HCT116 (cell line): ENCODE data around the gene TCHP. TPM values are rescaled to one million over a fixed set of nuclear protein-coding genes. Genes with fewer than 3 reads are reported as not detected.

Experiments
- ATAC-seq: fragments of 200-7000 bp; cut with Tn5 transposase; 2 replicates; pipeline ENCODE4 v1.9.1; 2020; ENCODE audit warnings: mild to moderate bottlenecking, moderate library complexity
- BruUV-seq: library from RNA; stranded (reverse); fragments of 400-500 nt; replicated peaks from 2 replicates; lab custom pipeline; 2021; lab: Mats Ljungman, UMichigan
- CTCF ChIA-PET: fragments of 300-600 bp; sonication (Branson Sonifier 250); formaldehyde crosslinking; loops from one replicate; lab custom pipeline; 2021; ENCODE audit warnings: antibody characterized with exemption; lab: Charles Lee
- POLR2A ChIA-PET: fragments of 300-600, 350-600 bp; sonication (Branson Sonifier 250); formaldehyde crosslinking; loops from one replicate; lab custom pipeline; 2021; ENCODE audit warnings: antibody characterized with exemption; lab: Charles Lee
- RAD21 ChIA-PET, 2 experiments: fragments of 300-600 bp; sonication (Branson Sonifier 250); formaldehyde crosslinking; loops; one replicate each; lab custom pipeline; 2023; ENCODE audit warnings: low total read pairs in 2 of 2; ENCODE audit not compliant: uncharacterized antibody in 2 of 2, unreplicated experiment in 2 of 2, low non-redundant PET in 1 of 2; lab: Charles Lee
- DNase-seq: peaks from one replicate; pipeline ENCODE4 v3.0.0-alpha.2; 2010; ENCODE audit warnings: low read depth, low spot score
- H2AFZ ChIP-seq: fragments of 200-600 bp; shearing (Covaris generic), sonication (generic); 2 replicates; pipeline ENCODE4 v1.6.1; 2017; ENCODE audit warnings: low read depth, mixed run types, mixed read lengths, antibody characterized with exemption, low read length; ENCODE audit not compliant: poor library complexity, severe bottlenecking
- H3K27ac ChIP-seq: 2 replicates; pipeline ENCODE4 v1.5.1; 2012; ENCODE audit warnings: low read depth, low read length
- H3K27me3 ChIP-seq: fragments of 200-600 bp; sonication (generic); 2 replicates; pipeline ENCODE4 v1.6.1; 2016; ENCODE audit warnings: mixed run types, low read length, mixed read lengths; ENCODE audit not compliant: insufficient read depth
- H3K36me3 ChIP-seq, 2 experiments: fragments of 200-500 bp in 1 of 2; fragments of 200-600 bp in 1 of 2; sonication (Bioruptor generic) in 1 of 2; sonication (generic) in 1 of 2; 2 replicates each; pipeline versions ENCODE4 v1.5.1 to v1.6.1; 2014 to 2016; ENCODE audit warnings: low read length in 2 of 2, inconsistent platforms in 1 of 2, mixed read lengths in 1 of 2, mixed run types in 1 of 2; ENCODE audit not compliant: insufficient read depth in 2 of 2, control insufficient read depth in 1 of 2
- H3K4me1 ChIP-seq, 2 experiments: fragments of 200-600 bp in 1 of 2; sonication (generic) in 1 of 2; 2 replicates each; pipeline versions ENCODE4 v1.5.1 to v1.6.1; 2012 to 2017; ENCODE audit warnings: low read length in 2 of 2, inconsistent platforms in 1 of 2, mild to moderate bottlenecking in 1 of 2, mixed read lengths in 1 of 2, mixed run types in 1 of 2, moderate library complexity in 1 of 2; ENCODE audit not compliant: insufficient read depth in 2 of 2, control insufficient read depth in 1 of 2
- H3K4me2 ChIP-seq: fragments of 200-600 bp; sonication (generic); 2 replicates; pipeline ENCODE4 v1.6.1; 2017; ENCODE audit warnings: mixed run types, low read length, mixed read lengths
- H3K4me3 ChIP-seq, 2 experiments: fragments of 200-600 bp in 1 of 2; sonication (generic) in 1 of 2; replicated peaks in 1 of 2; 2 replicates each; pipeline ENCODE4 v1.5.1; 2011 to 2016; ENCODE audit warnings: low read length in 2 of 2, control low read depth in 1 of 2, low read depth in 1 of 2, mild to moderate bottlenecking in 1 of 2, mixed read lengths in 1 of 2, mixed run types in 1 of 2
- H3K79me2 ChIP-seq: fragments of 200-600 bp; sonication (generic); 2 replicates; pipeline ENCODE4 v1.6.1; 2017; ENCODE audit warnings: mild to moderate bottlenecking, mixed run types, low read length, moderate library complexity, mixed read lengths; ENCODE audit not compliant: insufficient read depth
- H3K9ac ChIP-seq: fragments of 200-600 bp; sonication (generic); 2 replicates; pipeline ENCODE4 v1.6.1; 2016; ENCODE audit warnings: low read length, mixed read lengths
- H3K9me2 ChIP-seq: fragments of 200-600 bp; sonication (generic), shearing (Covaris generic); 2 replicates; pipeline ENCODE4 v1.6.1; 2017; ENCODE audit warnings: mixed run types, mild to moderate bottlenecking, moderate library complexity; ENCODE audit not compliant: insufficient read depth
- H3K9me3 ChIP-seq, 2 experiments: fragments of 200-500 bp in 1 of 2; fragments of 200-600 bp in 1 of 2; sonication (Bioruptor generic) in 1 of 2; sonication (generic) in 1 of 2; 2 replicates each; pipeline ENCODE4 v1.6.1; 2014 to 2017; ENCODE audit warnings: low read length in 2 of 2, mixed read lengths in 2 of 2, inconsistent platforms in 1 of 2, low read depth in 1 of 2, mild to moderate bottlenecking in 1 of 2, mixed run types in 1 of 2, moderate library complexity in 1 of 2; ENCODE audit not compliant: control insufficient read depth in 1 of 2, insufficient read depth in 1 of 2
- H4K20me1 ChIP-seq: fragments of 200-600 bp; sonication (generic), shearing (Covaris generic); 2 replicates; pipeline ENCODE4 v1.6.1; 2017; ENCODE audit warnings: mixed run types, mild to moderate bottlenecking, moderate library complexity; ENCODE audit not compliant: insufficient read depth
- CBX3 ChIP-seq: IDR thresholded peaks from 2 replicates; pipeline ENCODE4 v1.6.1; 2012; ENCODE audit warnings: low read depth
- CEBPB ChIP-seq: IDR thresholded peaks from 2 replicates; pipeline ENCODE4 v1.6.1; 2012; ENCODE audit warnings: low read depth
- ELF1 ChIP-seq: IDR thresholded peaks from 2 replicates; pipeline ENCODE4 v1.6.1; 2012; ENCODE audit warnings: low read depth, borderline replicate concordance
- EZH2 ChIP-seq: fragments of 200-600 bp; sonication (generic); IDR thresholded peaks from 2 replicates; pipeline ENCODE4 v1.6.1; 2017; ENCODE audit warnings: antibody characterized with exemption, mixed run types
- EZH2phosphoT487 ChIP-seq: fragments of 200-600 bp; IDR thresholded peaks from 2 replicates; pipeline ENCODE4 v1.6.1; 2018; ENCODE audit warnings: antibody characterized with exemption, borderline replicate concordance
- FOSL1 ChIP-seq: IDR thresholded peaks from 2 replicates; pipeline ENCODE4 v1.6.1; 2012; ENCODE audit warnings: low read depth
- POLR2A ChIP-seq: IDR thresholded peaks from 2 replicates; pipeline ENCODE4 v1.7.0; 2011; ENCODE audit warnings: borderline replicate concordance; ENCODE audit not compliant: insufficient read depth, insufficient read length; ENCODE audit errors: extremely low read depth
- RAD21 ChIP-seq: IDR thresholded peaks from 2 replicates; pipeline ENCODE4 v1.6.1; 2012; ENCODE audit warnings: low read depth, mild to moderate bottlenecking
- REST ChIP-seq: IDR thresholded peaks from 2 replicates; pipeline ENCODE4 v1.6.1; 2012; ENCODE audit warnings: low read depth
- SIN3A ChIP-seq: IDR thresholded peaks from 2 replicates; pipeline ENCODE4 v1.6.1; 2012; ENCODE audit warnings: low read depth
- SP1 ChIP-seq: IDR thresholded peaks from 2 replicates; pipeline ENCODE4 v1.6.1; 2012; ENCODE audit warnings: low read depth
- YY1 ChIP-seq: IDR thresholded peaks from 2 replicates; pipeline ENCODE4 v1.6.1; 2011; ENCODE audit warnings: low read length, low read depth, moderate library complexity, mild to moderate bottlenecking; ENCODE audit not compliant: insufficient replicate concordance; ENCODE audit errors: extremely low read depth
- ZBTB33 ChIP-seq: IDR thresholded peaks from 2 replicates; pipeline ENCODE4 v1.6.1; 2011; ENCODE audit warnings: mild to moderate bottlenecking, low read length, moderate library complexity; ENCODE audit not compliant: insufficient replicate concordance; ENCODE audit errors: extremely low read depth
- ZFX ChIP-seq: fragments of 450-650 bp; IDR thresholded peaks from 2 replicates; pipeline ENCODE4 v1.6.1; 2017
- ZNF274 ChIP-seq: fragments of 200-500 bp; sonication (Bioruptor generic); IDR thresholded peaks from 2 replicates; pipeline ENCODE4 v1.6.1; 2014; ENCODE audit warnings: mild to moderate bottlenecking, low read depth, low read length, inconsistent platforms
- intact Hi-C: fragments of 100-400 bp; cut with micrococcal nuclease; formaldehyde crosslinking; loops from 2 replicates; pipeline ENCODE4 v1.10.0; 2022
- total RNA-seq: library from RNA; stranded (reverse); gene quantifications from one replicate; pipeline ENCODE4 v1.2.1, GENCODE V29; 2021; ENCODE audit not compliant: unreplicated experiment
- TF ChIP-seq, protein P1 (sequence below), 3 experiments: fragments of 200-600 bp in 1 of 3; sonication (generic) in 1 of 3; IDR thresholded peaks in 2 of 3; conservative IDR thresholded peaks in 1 of 3; 2 replicates each; pipeline ENCODE4 v1.5.1; 2012 to 2017; ENCODE audit warnings: low read depth in 2 of 3, low read length in 2 of 3, antibody characterized with exemption in 1 of 3, borderline replicate concordance in 1 of 3, control low read depth in 1 of 3, mild to moderate bottlenecking in 1 of 3, mixed read lengths in 1 of 3, mixed run types in 1 of 3, moderate library complexity in 1 of 3; ENCODE audit not compliant: insufficient read depth in 1 of 3
- TF ChIP-seq, protein P2 (sequence below): IDR thresholded peaks from 2 replicates; pipeline ENCODE4 v1.6.1; 2012
- TF ChIP-seq, protein P3 (sequence below): IDR thresholded peaks from 2 replicates; pipeline ENCODE4 v1.6.1; 2012

The TCHP gene
- total RNA-seq, 1 experiment from 2014 or later: 17.3 TPM

GRCh38 chr12:109948368-109948767, 48.3 kb downstream of the TCHP start:
- DNase-seq: no peak
- intact Hi-C loops: no loop called here
- Histone ChIP-seq H3K4me2 (no peak overlapping the region), H3K9me3 (no peaks in the 10 kb centered on the region), H4K20me1 (no peaks in the 10 kb centered on the region), H3K4me1 (peaks cover 31 to 47% of the 10 kb centered on the region in 2 experiments), H3K36me3 (0 out of 4 replicates have a peak, but pooled peaks cover 3 to 16% of the 10 kb centered on the region in 2 experiments), H3K4me3 (no peak overlapping the region), H3K27me3 (no peaks in the 10 kb centered on the region), H3K9ac (no peak overlapping the region), H3K79me2 (no peaks in the 10 kb centered on the region), H3K9me2 (no peaks in the 10 kb centered on the region), H2AFZ (no peak overlapping the region), H3K27ac (no peak overlapping the region)
- POLR2A ChIA-PET: no interaction called here
- no peak for ATAC-seq
- RAD21 ChIA-PET: no interaction called here
- TF ChIP-seq ZBTB33 (no peak), SIN3A (no peak), RAD21 (no peak), ZFX (no peak), ELF1 (no peak), SP1 (no peak), CBX3 (no peak), EZH2 (no peak), EZH2phosphoT487 (no peak), POLR2A (no peak), ZNF274 (no peak), CEBPB (no peak), YY1 (no peak), FOSL1 (no peak), REST (no peak)
- TF ChIP-seq, protein P1, sequence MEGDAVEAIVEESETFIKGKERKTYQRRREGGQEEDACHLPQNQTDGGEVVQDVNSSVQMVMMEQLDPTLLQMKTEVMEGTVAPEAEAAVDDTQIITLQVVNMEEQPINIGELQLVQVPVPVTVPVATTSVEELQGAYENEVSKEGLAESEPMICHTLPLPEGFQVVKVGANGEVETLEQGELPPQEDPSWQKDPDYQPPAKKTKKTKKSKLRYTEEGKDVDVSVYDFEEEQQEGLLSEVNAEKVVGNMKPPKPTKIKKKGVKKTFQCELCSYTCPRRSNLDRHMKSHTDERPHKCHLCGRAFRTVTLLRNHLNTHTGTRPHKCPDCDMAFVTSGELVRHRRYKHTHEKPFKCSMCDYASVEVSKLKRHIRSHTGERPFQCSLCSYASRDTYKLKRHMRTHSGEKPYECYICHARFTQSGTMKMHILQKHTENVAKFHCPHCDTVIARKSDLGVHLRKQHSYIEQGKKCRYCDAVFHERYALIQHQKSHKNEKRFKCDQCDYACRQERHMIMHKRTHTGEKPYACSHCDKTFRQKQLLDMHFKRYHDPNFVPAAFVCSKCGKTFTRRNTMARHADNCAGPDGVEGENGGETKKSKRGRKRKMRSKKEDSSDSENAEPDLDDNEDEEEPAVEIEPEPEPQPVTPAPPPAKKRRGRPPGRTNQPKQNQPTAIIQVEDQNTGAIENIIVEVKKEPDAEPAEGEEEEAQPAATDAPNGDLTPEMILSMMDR (IDR thresholded peaks at IDR 0.05 in 2 of 3, conservative IDR thresholded peaks at IDR 0.05 in 1 of 3; ENCODE audit: borderline replicate concordance in 1 of 3, insufficient read depth in 1 of 3, low read depth in 2 of 3, low read length in 2 of 3): no peak
- TF ChIP-seq, protein P2, sequence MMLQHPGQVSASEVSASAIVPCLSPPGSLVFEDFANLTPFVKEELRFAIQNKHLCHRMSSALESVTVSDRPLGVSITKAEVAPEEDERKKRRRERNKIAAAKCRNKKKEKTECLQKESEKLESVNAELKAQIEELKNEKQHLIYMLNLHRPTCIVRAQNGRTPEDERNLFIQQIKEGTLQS: no peak
- TF ChIP-seq, protein P3, sequence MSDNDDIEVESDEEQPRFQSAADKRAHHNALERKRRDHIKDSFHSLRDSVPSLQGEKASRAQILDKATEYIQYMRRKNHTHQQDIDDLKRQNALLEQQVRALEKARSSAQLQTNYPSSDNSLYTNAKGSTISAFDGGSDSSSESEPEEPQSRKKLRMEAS: no peak
- CTCF ChIA-PET: no interaction called here
- no TSS peak for BruUV-seq
